GM18858 (cell line): ENCODE results near the gene SELENOT.

Source experiments
- ATAC-seq: cut with Tn5 transposase; IDR thresholded peaks from one replicate; pipeline ENCODE4 v1.9.1; 2021; ENCODE audit not compliant: unreplicated experiment

The SELENOT gene

GRCh38 chr3:150662410-150663200 is 59.5 kb downstream of the SELENOT start:
- no peak for ATAC-seq

GRCh38 chr3:150663461-150663860 is 60.3 kb downstream of the SELENOT start:
- no peak for ATAC-seq

GRCh38 chr3:150666167-150666566 is 63.0 kb downstream of the SELENOT start:
- ATAC-seq: no peak

- ATAC-seq: no peak
Measured at GRCh38 chr3:150673966-150674365, 70.8 kb downstream of the SELENOT start.

GRCh38 chr3:150675587-150675986 is 72.5 kb downstream of the SELENOT start:
- ATAC-seq: no peak
